ENCODE data around the gene HIBCH. TPM values are rescaled to one million over a fixed set of nuclear protein-coding genes. Genes with fewer than 3 reads are reported as not detected.

HIBCH gene
- total and polyA plus RNA-seq, 2 experiments from 2014 or later, result 25.7 to 42.3 TPM

GRCh38 chr2:190199109-190199508 lies 120.5 kb downstream of the HIBCH start (continued):
- no peak for TF ChIP-seq REST (IDR thresholded peaks at IDR 0.05; ENCODE audit: unreplicated experiment)
- TF ChIP-seq NANOG (IDR thresholded peaks at IDR 0.05; ENCODE audit: borderline replicate concordance), result no peak
- TF ChIP-seq STAT1 (IDR thresholded peaks at IDR 0.05; ENCODE audit: unreplicated experiment), result no peak

GRCh38 chr2:190197143-190197720 lies 122.4 kb downstream of the HIBCH start:
- Histone ChIP-seq H3F3A (replicated peaks; ENCODE audit: low read depth) (no peaks in the 10 kb centered on the region), H4K20me1 (replicated peaks; ENCODE audit: insufficient read depth) (no peaks in the 10 kb centered on the region), H3K79me2 (replicated peaks; ENCODE audit: insufficient read depth) (no peaks in the 10 kb centered on the region), H3K27ac (ENCODE audit: low read depth) (no peak overlapping the region), H3K4me2 (no peak overlapping the region), H3K4me3 (no peak overlapping the region), H3K4me1 (ENCODE audit: insufficient read depth) (no peaks in the 10 kb centered on the region), H3K36me3 (ENCODE audit: insufficient read depth) (no peaks in the 10 kb centered on the region), H3K27me3 (ENCODE audit: insufficient read depth) (no peaks in the 10 kb centered on the region), H2AFZ (no peak overlapping the region), H3K9me2 (ENCODE audit: insufficient read depth) (no peaks in the 10 kb centered on the region)
- ATAC-seq, result no peak
- no peak for DNase-seq (ENCODE audit: low spot score)
- H3K36me3 Mint-ChIP-seq (ENCODE audit: low read depth), result no peaks in the 10 kb centered on the region
- H3K4me3 Mint-ChIP-seq, result no peak overlapping the region
- peaks cover 4% of the 10 kb centered on the region; the same call in 2 of the 3 replicates for H3K4me1 Mint-ChIP-seq
- no peaks in the 10 kb centered on the region for H3K27me3 Mint-ChIP-seq (ENCODE audit: insufficient read depth, low read depth, poor library complexity)
- peak overlapping the region; percentile 80; the same call in 1 of the 2 replicates for H3K27ac Mint-ChIP-seq
- no peaks in the 10 kb centered on the region for H3K9me3 Mint-ChIP-seq
- no peak for TF ChIP-seq POLR2AphosphoS5 (IDR thresholded peaks at IDR 0.05; ENCODE audit: low read depth)
- no peak for TF ChIP-seq JUNB (IDR thresholded peaks at IDR 0.05; ENCODE audit: unreplicated experiment)
- TF ChIP-seq NANOG (IDR thresholded peaks at IDR 0.05; ENCODE audit: borderline replicate concordance), result no peak
- no peak for TF ChIP-seq CREB1 (CRISPR knock-in tag; IDR thresholded peaks at IDR 0.05; ENCODE audit: low read depth)
- TF ChIP-seq REST (IDR thresholded peaks at IDR 0.05; ENCODE audit: unreplicated experiment), result no peak
- no peak for TF ChIP-seq STAT1 (IDR thresholded peaks at IDR 0.05; ENCODE audit: unreplicated experiment)
- TF ChIP-seq ZNF114 (CRISPR knock-in tag; IDR thresholded peaks at IDR 0.05), result no peak
- TF ChIP-seq ETS1 (IDR thresholded peaks at IDR 0.05), result no peak
- TF ChIP-seq EZH2phosphoT487 (IDR thresholded peaks at IDR 0.05; ENCODE audit: unreplicated experiment), result no peak
- TF ChIP-seq ZNF462 (CRISPR knock-in tag; IDR thresholded peaks at IDR 0.05), result no peak
